CD4-positive, alpha-beta T cell treated with Interferon alpha-2 for 1 hour (primary cell): ENCODE measurements around the gene PYHIN1.

ENCODE experiments used
- DNase-seq, 2 donors: peaks; one replicate each; pipeline ENCODE4 v3.0.0-alpha.2; 2020 to 2022

The PYHIN1 gene

GRCh38 chr1:158931055-158931737 is at the start of gene PYHIN1:
Gene PYHIN1, plus strand, starts transcription at chr1:158931552. Its CDS starts 5,359 bp downstream, at chr1:158936911.
- peak; percentile 31 to 72 for DNase-seq

- DNase-seq: no peak
These were observed 37.7 kb upstream of the PYHIN1 start for GRCh38 chr1:158893654-158894053.

DNA sequence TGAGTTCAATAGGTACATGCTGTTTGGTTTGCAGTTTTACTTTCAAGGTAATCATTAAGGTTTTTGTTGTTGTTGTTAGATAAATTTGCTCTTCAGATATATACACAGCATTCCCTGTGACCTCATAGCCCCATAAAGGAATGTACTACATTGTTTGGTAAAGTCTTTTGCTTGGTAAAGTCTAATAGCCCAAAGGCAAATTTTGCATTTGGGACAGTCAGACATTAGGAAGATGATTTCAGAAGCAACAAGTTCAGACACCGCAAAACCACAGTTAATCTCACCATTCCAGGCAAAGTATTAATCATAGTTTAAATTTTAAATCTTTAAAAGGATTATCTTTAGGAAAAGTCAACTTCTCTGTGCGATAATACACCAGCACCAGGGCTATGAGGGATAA is 32.6 kb upstream of the PYHIN1 start:
- DNase-seq: no peak

- no peak for DNase-seq
These were observed 29.7 kb upstream of the PYHIN1 start for GRCh38 chr1:158901623-158902022.

DNA sequence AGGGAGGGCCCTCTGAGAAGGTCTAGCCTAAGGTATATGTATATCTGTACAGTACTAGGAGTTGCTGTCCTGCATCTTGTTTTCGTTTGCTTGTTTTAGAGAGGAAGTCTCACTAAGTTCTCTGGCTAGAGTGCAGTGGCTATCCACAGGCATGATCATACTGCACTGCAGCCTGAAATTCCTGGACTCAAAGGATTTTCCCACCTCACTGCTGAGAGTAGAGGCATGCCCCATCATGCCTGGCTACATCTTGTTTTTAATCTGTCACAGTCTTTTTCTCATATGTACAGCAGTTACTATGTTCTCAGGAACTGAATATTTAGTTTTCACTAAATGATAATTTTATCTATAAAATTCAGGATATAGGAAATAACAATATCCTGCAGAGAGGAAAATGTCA is 15.3 kb upstream of the PYHIN1 start:
- DNase-seq: no peak

- peak in 1 of 2 donors; percentile 44 for DNase-seq
These were observed 6.7 kb upstream of the PYHIN1 start for GRCh38 chr1:158924677-158925076.

DNA sequence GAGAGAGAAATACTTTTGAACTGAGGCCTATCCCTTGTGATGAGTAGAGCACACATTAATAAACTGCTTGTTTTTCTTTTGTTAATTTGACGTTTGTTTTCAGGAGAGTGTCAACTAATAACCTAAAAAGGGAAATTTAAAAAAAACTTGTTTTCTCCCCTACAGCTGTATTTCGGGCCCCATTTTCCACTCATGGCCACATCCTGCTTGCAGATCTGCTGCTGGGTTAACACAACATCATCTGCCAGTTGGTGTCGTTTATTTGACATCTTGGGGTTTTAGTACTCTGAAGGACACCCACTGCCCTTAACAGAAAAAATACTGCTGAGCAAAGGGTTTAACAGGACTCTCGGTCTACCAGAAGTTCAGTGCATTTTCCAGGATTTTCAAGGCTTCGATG is 848 bp upstream of the PYHIN1 start:
- DNase-seq: peak; percentile 21 to 73

- peak in 1 of 2 donors; percentile 47 for DNase-seq
These were observed 819 bp downstream of the PYHIN1 start for GRCh38 chr1:158932171-158932570.

GRCh38 chr1:158933621-158934020 is 2.3 kb downstream of the PYHIN1 start:
- peak in 1 of 2 donors; percentile 49 for DNase-seq

GRCh38 chr1:158939180-158939579 is 7.8 kb downstream of the PYHIN1 start:
- DNase-seq: no peak

DNA sequence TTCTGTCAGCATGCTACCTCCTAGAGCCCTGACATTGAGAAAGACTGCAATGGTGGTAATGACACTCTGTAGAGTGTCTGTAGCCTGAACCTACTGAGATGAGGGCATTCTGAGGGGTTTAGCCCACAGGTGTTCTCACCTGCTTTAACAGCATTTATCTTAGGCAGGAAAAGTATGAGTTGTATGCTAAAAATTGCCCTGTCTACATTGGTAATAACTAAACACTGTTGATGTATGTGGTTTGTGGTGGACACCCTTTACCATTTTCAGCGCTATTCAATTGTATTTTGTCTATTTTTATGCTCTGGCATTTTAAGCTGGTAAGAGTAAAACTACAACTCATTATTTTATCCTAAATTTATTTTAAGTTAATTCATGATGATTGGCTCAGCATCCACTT is 10.0 kb downstream of the PYHIN1 start:
- no peak for DNase-seq

DNA sequence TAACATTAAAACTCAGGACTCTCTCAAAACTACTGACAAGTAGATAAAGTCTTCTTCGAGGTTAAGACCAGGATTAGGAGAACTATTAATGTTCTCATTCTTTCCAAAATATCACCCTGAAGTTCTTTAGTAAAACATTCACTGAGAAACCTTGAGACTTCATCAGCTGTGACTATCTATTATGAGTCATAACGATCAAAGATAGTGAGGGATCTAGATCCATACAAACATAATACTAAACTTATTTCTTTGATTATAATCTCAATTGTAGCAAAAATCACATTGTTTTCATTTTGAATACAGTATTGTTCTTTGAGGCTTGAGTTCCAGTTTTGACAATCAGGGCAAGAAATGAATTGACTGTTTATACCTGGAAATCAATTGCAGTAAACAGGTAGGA is 11.1 kb downstream of the PYHIN1 start:
- no peak for DNase-seq

DNA sequence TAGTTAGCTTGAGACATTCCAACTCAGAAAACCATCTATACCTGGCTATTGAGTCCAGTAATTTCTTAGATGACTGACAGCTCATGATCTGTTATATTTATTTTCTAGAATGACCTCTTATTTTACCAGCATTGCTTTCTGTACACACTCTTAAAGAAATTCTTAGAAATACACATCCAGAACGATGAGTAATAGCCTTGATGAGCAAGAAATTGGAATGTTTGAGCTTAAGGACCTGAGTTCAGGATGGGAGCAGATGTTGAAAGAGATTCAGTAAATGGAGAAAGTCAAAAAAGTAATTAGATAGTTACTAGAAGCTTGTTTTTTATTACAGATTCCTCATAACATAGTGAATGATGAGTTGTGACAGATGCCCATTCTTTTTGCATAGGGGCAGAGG is 11.7 kb downstream of the PYHIN1 start:
- DNase-seq: no peak

- DNase-seq: no peak
These were observed 13.7 kb downstream of the PYHIN1 start for GRCh38 chr1:158945061-158945460.

GRCh38 chr1:158946785-158947184 is 15.4 kb downstream of the PYHIN1 start:
- no peak for DNase-seq

GRCh38 chr1:158951956-158952355 is 20.6 kb downstream of the PYHIN1 start:
- DNase-seq: no peak

- DNase-seq: no peak
These were observed 21.1 kb downstream of the PYHIN1 start for GRCh38 chr1:158952416-158952815.

GRCh38 chr1:158961178-158961577 is 29.8 kb downstream of the PYHIN1 start:
- DNase-seq: no peak

DNA sequence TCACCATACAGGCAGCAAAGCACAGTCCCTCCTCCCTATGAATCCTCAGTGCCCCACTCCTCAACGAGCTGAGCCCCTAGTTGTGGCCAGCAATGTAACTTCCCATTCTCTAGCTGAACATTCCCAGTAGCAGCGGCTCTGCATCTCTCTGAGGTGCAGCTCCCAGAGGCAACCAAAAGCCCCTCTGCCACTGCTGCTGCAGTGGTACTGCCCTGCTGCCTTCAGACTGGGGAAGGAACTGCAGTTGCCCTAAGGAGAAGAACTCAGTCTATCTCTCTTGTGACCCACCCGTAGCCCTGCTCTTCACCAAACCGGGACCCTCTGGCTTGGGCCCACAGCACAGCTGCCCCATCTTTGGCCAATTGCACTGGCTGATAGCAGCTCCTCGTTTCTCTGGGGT is 31.6 kb downstream of the PYHIN1 start:
- no peak for DNase-seq

DNA sequence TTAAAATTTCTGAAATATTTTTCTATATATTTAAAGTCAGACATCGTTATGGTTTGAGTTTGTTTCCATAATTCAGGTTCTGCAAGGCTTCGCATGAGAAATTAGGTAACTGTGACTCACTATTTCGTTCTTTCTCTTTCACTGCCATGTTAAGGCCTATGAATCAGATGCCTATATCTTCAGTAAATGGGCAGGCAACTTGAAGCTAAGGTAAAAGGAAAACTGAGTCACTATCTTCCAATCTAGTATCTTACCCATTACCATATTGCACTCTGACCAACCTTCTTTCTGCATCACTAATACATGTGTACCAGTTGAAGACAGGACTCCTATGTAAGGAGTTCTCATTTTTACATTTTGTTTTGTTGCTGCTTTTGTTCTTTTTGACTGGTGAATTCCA is 37.8 kb downstream of the PYHIN1 start:
- DNase-seq: no peak

DNA sequence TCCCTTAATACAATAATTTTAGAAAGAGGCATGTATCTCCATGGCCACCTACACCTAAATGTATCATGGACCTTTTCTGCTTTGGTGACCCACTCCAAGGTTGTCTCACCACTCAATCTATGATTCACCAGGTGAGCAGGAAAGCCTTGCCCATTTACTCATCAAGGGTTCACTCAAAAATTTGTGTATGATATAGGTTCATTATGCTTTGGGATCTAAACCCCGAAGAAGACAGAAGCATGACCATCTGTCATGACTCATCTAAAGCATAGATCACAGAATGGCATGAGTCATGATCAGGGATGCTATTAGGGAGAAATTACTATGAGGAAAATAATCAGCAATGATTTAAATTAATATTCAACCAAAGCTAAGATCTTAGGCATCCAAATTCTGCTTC is 38.5 kb downstream of the PYHIN1 start:
- no peak for DNase-seq

DNA sequence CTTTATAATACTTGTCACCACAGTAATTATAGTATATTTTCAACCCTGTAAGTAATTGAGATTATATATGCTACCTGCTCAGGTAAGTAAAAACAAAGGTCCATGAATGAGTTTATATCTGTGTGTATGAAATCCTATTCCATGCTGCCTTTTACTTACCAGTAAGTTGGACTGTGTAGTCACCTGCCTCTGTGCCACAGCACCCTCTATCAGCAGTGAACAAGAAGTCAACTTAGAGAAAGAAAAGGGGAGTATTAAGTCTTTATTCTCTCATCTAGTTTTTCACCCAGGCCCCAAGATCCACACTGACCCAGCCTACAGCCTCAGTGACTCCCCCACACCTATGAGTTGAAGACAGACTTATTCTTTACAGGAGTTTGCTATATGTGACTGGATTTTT is 41.5 kb downstream of the PYHIN1 start:
- DNase-seq: peak in 1 of 2 donors; percentile 39

DNA sequence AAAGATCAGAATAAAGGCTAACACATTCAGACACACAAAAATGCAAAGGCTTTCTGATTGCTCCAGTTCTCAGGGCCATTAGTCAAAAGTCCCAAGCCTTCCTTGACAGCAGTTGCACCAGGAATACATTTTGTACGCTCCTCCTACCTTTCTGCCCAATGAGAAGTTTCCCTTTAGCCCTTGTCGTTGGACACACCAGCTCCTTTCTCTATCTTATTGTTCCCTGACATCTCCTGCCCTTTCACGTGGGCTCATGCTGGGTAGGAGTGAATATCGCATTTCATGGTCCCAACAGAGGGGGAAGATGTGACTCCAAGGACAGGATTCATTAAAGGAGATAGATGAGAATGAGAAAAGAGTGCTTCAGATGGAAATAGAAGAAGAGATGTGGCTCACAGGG is 44.9 kb downstream of the PYHIN1 start:
- DNase-seq: no peak

GRCh38 chr1:158978730-158979129 is 47.4 kb downstream of the PYHIN1 start:
- DNase-seq: peak in 1 of 2 donors; percentile 45

DNA sequence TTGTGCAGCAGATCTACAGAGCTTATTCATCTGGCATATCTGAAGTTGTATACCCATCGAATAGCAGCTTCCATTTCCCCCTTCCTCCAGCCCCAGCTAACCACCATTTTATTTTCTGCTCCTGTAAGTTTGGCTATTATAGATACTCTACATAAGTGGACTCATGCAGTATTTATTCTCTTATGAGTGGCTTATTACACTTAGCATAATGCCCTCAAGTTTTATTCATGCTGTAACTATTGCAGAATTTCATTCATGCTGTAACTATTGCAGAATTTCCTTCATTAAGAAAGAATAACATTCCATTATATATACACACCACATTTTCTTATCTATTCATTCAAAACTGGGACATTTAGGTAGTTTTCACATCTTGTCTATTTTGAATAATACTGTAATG is 47.9 kb downstream of the PYHIN1 start:
- no peak for DNase-seq
